Mesothelial cell of epicardium (in vitro differentiated cells): ENCODE data around the gene BCR. TPM values are rescaled to one million over a fixed set of nuclear protein-coding genes. Genes with fewer than 3 reads are reported as not detected.

ENCODE experiments used
- DNase-seq, 2 experiments: peaks; one replicate each; pipeline ENCODE4 v3.0.0; 2021; ENCODE audit warnings: low spot score in 2 of 2; ENCODE audit not compliant: unreplicated experiment in 2 of 2
- H3K27ac Mint-ChIP-seq: 2 replicates; pipeline ENCODE4 v1.8.0; 2021; ENCODE audit warnings: mixed read lengths
- H3K27me3 Mint-ChIP-seq: 2 replicates; pipeline ENCODE4 v1.8.0; 2021; ENCODE audit warnings: low read depth, mixed read lengths
- H3K36me3 Mint-ChIP-seq: 2 replicates; pipeline ENCODE4 v1.8.0; 2021; ENCODE audit warnings: mixed read lengths
- H3K4me1 Mint-ChIP-seq: 2 replicates; pipeline ENCODE4 v1.8.0; 2021; ENCODE audit warnings: mixed read lengths
- H3K4me3 Mint-ChIP-seq: 2 replicates; pipeline ENCODE4 v1.8.0; 2021; ENCODE audit warnings: mild to moderate bottlenecking, moderate library complexity, mixed read lengths
- H3K9me3 Mint-ChIP-seq: 2 replicates; pipeline ENCODE4 v1.8.0; 2021; ENCODE audit warnings: mixed read lengths
- CTCF ChIP-seq: fragments of 200-600 bp; sonication (generic); IDR thresholded peaks from one replicate; pipeline ENCODE4 v1.5.0; 2021; ENCODE audit warnings: antibody characterized with exemption; ENCODE audit not compliant: unreplicated experiment
- total RNA-seq: library from RNA; stranded (reverse); gene quantifications from 3 replicates; pipeline ENCODE4 v1.2.1, GENCODE V29; 2021

BCR gene
- total RNA-seq, 1 donor from 2014 or later: 72.4 TPM

- Mint-ChIP-seq H3K9me3 (no peaks in the 10 kb centered on the region), H3K4me1 (peaks cover 5% of the 10 kb centered on the region), H3K4me3 (no peak overlapping the region), H3K27ac (no peak overlapping the region), H3K36me3 (peaks cover 9% of the 10 kb centered on the region), H3K27me3 (no peaks in the 10 kb centered on the region)
- TF ChIP-seq CTCF: no peak
- no peak for DNase-seq
These were observed 23.8 kb downstream of the BCR start for GRCh38 chr22:23204125-23204488.

- no peak overlapping the region for H3K27ac Mint-ChIP-seq
- peaks cover 4% of the 10 kb centered on the region for H3K36me3 Mint-ChIP-seq
- no peak overlapping the region for H3K4me3 Mint-ChIP-seq
- H3K4me1 Mint-ChIP-seq: no peaks in the 10 kb centered on the region
- no peak for DNase-seq
- TF ChIP-seq CTCF: no peak
- H3K27me3 Mint-ChIP-seq: no peaks in the 10 kb centered on the region
- H3K9me3 Mint-ChIP-seq: no peaks in the 10 kb centered on the region
These were observed 24.3 kb downstream of the BCR start for GRCh38 chr22:23204541-23205157.

GRCh38 chr22:23205339-23206049, 25.2 kb downstream of the BCR start:
- H3K27me3 Mint-ChIP-seq: no peaks in the 10 kb centered on the region
- H3K4me1 Mint-ChIP-seq: no peaks in the 10 kb centered on the region
- no peak overlapping the region for H3K27ac Mint-ChIP-seq
- no peaks in the 10 kb centered on the region for H3K9me3 Mint-ChIP-seq
- DNase-seq: no peak
- H3K36me3 Mint-ChIP-seq: peaks cover 4% of the 10 kb centered on the region
- no peak for TF ChIP-seq CTCF
- no peak overlapping the region for H3K4me3 Mint-ChIP-seq

- Mint-ChIP-seq H3K36me3 (peaks cover 4% of the 10 kb centered on the region), H3K27ac (no peak overlapping the region)
These were observed 26.6 kb downstream of the BCR start for GRCh38 chr22:23206915-23207314.

GRCh38 chr22:23207729-23208393, 27.6 kb downstream of the BCR start:
- H3K36me3 Mint-ChIP-seq: peaks cover 4% of the 10 kb centered on the region
- H3K27me3 Mint-ChIP-seq: no peaks in the 10 kb centered on the region
- DNase-seq: no peak
- H3K4me3 Mint-ChIP-seq: no peak overlapping the region
- H3K9me3 Mint-ChIP-seq: no peaks in the 10 kb centered on the region
- no peak for TF ChIP-seq CTCF
- H3K4me1 Mint-ChIP-seq: no peaks in the 10 kb centered on the region
- H3K27ac Mint-ChIP-seq: peak overlapping the region; percentile 21

More at GRCh38 chr22:23206915-23207314, 26.6 kb downstream of the BCR start:
- H3K9me3 Mint-ChIP-seq: no peaks in the 10 kb centered on the region
- H3K4me3 Mint-ChIP-seq: no peak overlapping the region
- DNase-seq: no peak
- TF ChIP-seq CTCF: no peak
- H3K4me1 Mint-ChIP-seq: no peaks in the 10 kb centered on the region
- H3K27me3 Mint-ChIP-seq: no peaks in the 10 kb centered on the region
